Ovary (tissue), 3 donors: ENCODE data around the gene DIAPH1.

Source experiments
- CTCF ChIP-seq, 3 donors: fragments of 450-650 bp in 2 of 3; fragments of 200-600 bp in 1 of 3; IDR thresholded peaks; one replicate each; pipeline versions ENCODE4 v1.5.1 to v1.8.0; 2016 to 2022; ENCODE audit warnings: antibody characterized with exemption in 3 of 3, mild to moderate bottlenecking in 1 of 3
- POLR2A ChIP-seq: fragments of 450-650 bp; IDR thresholded peaks from one replicate; pipeline ENCODE4 v1.6.1; 2017; ENCODE audit warnings: antibody characterized with exemption, mild to moderate bottlenecking, moderate library complexity
- donor health status: DM: no; HTN: no; CAD: no.

- TF ChIP-seq CTCF (IDR thresholded peaks at IDR 0.05) (no peak), POLR2A (no peak)
Measured at GRCh38 chr5:141602606-141603005, 16.2 kb downstream of the DIAPH1 start.
